ENCODE measurements around the gene SLC35F5.
"Not testable (repeated sequence)": the region's sequence is repeated elsewhere in the genome, so short reads cannot be mapped to it uniquely, and the experiment has no call there.

The SLC35F5 gene

DNA sequence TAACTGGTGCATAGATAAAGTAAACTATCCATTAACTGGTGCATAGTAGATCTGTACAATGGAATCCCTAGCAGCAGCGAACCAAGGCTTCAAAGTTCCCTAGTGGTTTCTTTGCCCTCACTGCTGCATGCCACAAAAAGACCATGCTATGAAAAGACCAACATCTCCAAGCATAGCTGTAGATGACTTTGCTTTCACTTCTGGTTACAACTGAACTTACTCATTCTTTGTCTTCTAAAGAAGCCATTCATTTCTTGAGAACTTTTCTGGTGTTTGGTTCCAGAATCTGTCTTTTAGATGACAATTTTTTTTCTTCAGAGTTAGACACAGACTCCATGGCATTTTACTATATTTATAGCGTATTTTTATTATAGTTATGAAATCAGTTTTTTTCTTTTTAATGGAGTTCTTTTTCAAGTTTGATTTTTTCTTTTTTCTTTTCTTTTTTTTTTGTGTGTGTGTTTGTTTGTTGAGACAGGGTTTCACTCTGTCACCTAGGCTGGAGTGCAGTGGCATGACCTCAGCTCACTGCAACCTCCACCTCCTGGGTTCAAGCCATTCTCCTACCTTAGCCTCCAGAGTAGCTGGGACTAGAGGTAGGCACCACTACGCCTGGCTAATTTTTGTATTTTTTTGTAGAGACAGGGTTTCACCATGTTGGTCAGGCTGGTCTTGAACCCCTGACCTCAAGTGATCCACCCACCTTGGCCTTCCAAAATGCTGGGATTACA is 63.6 kb downstream of the SLC35F5 start:
- DNase-seq, result no peak

DNA sequence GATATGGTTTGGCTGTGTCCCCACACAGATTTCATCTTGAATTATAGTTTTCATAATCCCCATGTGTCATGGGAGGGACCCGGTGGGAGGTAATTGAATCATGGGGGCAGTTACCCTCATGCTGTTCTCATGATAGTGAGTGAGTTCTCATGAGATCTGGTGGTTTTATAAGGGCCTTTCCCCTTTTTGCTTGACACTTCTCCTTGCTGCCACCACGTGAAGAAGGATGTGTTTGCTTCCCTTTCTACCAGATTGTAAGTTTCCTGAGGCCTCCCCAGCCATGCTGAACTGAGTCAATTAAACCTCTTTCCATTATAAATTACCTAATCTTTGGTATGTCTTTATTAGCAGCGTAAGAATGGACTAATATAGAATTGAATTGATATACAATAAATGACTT is 65.6 kb downstream of the SLC35F5 start:
- DNase-seq, result peak; percentile 25

DNA sequence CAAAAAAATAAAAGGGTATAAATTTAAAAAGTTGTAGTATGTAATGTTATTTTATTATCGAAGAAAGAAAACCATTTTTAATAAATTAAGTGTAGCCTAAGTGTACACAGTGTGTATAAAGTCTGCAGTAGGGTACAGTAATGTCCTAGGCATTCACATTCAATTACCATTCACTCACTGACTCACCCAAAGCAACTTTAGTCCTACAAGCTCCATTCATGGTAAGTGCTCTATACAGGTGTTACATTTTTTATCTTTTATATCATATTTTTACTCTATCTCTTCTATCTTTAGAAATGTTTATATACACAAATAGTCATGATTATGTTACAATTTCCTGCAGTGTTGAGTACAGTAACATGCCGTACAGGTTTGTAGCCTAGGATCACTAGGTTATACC is 69.9 kb downstream of the SLC35F5 start:
- DNase-seq, result no peak

DNA sequence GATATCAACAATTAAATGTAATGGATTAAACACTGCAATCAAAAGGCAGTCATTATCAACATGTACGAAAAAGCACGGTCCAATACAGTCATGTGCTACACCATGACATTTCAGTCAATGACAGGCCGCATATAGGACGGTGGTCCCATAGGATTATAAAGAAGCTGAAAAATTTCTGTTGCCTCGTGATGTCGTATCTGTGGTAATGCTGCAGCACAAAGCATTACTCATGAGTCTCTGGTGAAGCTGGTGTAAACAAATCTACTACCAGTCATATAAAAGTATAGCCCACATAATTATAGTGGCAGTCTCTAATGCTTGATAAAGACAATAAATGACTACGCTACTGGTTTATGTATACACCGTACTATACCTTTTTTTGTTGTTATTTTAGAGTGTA is 71.0 kb downstream of the SLC35F5 start:
- no peak for DNase-seq

DNA sequence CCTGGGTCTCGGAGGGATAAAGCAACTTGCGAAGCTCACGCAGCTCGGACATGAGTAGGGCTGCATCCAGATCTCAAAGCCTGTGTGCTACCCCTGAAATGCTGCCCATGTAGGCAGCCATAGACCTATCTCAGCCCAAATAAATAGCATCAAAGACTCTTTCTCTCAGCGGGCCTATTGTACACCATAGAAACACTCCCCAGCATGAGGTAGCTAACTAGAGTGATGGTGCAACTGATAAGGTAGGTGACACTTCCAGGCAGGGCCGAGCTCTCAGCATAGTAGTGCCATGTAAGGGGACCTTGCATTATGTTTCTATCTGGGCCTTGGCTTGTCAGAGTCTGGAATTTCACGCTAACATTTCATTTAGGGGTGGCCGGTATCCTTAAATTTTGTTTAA is 77.0 kb downstream of the SLC35F5 start:
- no peak for DNase-seq

DNA sequence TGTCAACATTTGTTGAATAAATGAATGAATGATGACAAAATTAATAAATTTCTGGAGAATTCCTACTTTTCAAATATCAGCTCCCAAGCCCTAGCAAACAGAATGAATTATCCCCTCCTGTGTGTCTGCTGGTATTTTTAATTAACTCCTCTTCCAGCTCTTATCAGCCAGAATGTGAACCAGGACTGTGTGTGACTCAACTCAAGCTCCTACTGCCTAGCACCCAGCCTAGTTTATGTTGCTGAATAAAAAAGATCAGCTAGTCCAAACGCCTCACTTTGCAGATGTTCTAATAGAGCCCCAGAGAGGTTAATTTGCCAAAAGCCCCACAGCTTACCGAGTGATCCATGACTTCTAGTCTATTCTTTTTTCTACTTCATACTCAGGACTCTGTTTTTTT is 79.1 kb downstream of the SLC35F5 start:
- DNase-seq, result no peak

DNA sequence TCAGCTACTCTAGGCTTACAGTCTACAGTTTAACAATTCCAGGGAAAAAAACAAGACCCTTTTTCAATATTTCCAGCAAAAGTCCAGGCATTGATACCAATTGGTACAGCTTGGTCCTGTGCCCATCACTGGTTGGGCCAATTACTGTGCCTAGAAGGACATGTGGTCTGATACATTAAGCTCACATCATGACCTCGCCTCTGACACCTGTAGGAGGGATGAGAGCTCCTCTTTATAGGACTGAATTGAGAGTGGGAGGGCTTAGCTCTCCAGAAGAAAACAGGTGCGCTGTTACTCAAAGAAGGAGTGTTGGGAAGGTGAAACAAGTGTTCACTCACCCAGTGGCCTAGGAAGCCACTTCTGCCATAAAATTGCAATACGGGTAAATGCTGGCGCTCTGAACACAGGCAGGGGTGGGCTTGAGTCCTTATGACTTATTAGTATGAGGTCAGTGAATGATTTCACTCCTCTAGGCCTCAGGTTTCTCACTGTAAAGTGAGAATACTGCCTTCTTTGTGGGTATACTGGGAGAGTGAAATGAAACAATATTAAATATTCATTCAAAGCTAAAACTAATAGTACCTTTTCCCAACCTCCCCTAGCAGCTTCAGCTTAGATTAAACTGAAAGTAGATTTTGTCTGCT is 79.7 kb downstream of the SLC35F5 start:
- DNase-seq, result no peak

DNA sequence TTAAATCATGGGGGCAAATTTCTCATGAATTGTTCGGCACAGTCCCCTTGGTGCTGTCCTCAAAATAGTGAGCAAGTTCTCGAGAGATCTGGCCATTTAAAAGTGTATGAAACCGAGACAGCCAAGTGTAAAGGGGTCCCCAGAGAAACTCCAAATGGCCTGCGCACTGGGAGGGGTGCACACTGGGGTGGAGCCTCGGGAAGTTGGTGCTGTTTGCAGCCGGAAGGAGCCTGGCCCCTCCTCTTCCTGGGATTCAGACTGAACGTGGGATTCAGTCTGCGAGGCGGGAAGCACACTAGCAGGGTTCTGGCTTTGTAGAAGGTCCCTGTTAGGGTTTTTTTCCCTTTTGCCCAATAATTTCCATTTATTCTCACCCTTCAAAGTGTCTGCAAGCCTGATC is 80.6 kb downstream of the SLC35F5 start:
- no peak for DNase-seq

DNA sequence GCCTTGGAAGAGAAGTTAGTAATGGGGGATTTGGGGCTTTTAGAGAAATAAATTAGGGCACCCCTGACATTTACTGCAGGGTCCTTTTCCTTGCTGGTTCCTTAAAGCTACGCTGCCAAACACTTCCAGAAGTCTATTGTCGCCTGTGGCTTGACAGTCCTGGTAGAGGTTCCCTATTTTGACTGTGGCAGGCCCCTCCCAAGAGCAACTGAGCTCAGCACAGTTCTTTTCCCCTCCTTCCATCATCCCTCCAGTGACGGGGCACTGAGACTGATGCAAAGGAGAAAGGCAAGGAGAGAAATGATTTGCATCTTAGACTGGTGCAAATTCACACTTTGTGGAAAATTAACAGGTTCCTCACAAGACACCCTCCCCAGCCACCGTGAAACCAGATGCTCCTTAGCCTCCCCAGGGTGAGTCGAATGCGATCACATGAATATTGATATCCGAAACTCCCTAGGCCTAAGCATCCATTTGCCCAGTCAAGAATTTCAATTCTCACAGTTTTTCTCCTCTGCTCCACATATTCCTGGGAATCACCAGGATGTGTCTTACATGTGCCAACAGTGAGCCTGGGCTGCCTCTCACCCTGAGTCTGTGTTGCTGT is 84.0 kb downstream of the SLC35F5 start:
- DNase-seq, result no peak

DNA sequence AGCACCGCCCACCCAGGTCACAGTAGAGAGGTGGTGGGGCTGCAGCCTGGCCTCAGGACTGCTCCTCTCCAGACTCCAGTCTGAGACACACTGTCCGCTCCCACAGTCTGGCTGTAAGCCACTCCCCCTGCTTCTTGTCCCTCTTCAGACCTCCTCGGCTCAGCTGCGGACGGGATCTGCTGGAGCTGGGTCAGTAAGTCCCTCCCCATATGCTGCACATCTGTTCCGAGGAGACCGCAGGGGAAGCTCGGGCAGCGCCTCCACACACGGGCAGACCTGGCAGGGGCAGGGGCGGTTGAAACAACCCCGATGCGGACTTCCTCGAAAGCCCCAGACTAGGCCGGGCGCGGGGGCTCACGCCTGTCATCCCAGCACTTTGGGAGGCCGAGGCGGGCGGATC is 87.4 kb downstream of the SLC35F5 start:
- not testable (repeated sequence) for DNase-seq

DNA sequence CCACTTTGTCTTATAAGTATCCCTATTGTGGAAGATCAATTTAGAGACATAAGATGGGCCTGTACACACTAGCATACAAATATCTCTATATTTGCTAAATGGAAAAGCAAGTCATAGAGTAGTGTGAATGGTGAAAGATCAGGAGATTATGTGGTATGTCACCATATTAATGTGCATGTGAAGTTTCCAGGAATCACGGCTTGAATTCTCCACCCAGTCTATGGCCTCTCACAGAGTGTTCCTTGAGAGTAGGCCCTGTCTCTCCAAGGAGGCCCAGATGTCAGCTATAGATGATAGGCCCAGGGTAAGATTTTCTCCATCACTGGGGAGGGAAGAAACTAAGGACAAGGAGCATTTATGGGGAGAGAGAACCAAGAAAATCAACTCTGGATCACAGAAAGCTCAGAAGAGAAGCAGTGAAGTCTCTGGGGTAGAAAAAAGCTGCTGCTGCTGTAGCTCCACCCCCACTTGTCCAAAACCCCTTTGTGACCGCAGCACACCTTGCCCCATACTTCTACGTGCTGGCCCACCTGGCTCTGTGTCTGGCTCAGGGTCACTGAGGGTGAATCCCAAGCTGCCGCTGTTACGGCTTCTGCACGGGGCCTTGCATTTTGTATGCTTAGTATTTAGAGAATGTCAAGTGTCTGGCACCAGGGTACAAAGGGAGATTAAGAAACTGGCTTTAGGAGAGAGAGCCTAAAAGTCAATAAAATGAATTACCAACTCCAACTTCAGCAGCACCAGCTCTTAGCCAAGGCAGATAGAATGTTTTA is 91.5 kb downstream of the SLC35F5 start:
- not testable (repeated sequence) for DNase-seq

DNA sequence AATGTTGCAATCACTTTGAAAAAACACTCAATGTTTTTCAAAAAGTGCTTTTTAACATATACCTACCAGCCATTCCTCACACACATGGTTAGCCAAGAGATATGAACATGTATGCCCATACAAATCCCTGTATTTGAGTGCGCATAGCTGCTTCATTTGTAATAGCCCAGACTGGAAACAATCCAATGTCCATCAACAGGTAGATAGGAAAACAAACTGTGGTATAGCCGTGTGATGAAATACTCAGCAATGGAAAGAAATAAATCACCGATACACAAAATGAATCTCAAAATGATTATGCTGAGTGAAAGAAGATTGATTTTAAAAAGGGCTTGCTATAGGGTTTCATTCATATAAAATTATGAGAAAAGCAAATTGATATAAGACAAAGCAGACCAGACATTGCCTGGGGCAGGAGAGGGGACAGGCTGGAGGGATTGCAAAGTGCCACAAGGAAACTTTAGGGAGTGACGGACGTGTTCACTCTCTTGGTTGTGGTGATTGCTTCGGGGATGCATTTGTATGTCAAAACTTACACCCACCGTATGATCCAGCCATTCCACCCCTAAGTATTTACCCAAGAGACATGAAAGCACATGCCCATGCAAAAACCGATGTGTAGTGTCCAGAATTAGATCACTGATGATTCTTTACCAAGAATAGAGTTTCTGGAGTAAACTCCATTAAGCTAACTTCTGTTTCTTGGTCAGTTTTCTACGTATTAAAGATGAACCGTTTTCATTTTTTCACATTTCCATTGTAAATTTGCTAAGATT is 93.0 kb downstream of the SLC35F5 start:
- DNase-seq, result not testable (repeated sequence)

All from KG1 (cell line).